ENCODE measurements around the gene PRKRIP1. TPM values are rescaled to one million over a fixed set of nuclear protein-coding genes. Genes with fewer than 3 reads are reported as not detected.

PRKRIP1 gene
- total and polyA plus RNA-seq, 2 experiments from 2014 or later: 25.5 to 29.1 TPM

GRCh38 chr7:102403563-102403962 is 7.4 kb downstream of the PRKRIP1 start (continued):
- no peak for TF ChIP-seq ZNF462 (CRISPR knock-in tag; IDR thresholded peaks at IDR 0.05)
- TF ChIP-seq JUNB (IDR thresholded peaks at IDR 0.05; ENCODE audit: unreplicated experiment): no peak
- no peak for TF ChIP-seq CTCF (conservative IDR thresholded peaks at IDR 0.05; ENCODE audit: low read depth in 2 of 2)
- TF ChIP-seq ZNF114 (CRISPR knock-in tag; IDR thresholded peaks at IDR 0.05): no peak
- no peak for TF ChIP-seq EZH2phosphoT487 (IDR thresholded peaks at IDR 0.05; ENCODE audit: unreplicated experiment)
- no peak for TF ChIP-seq ETS1 (IDR thresholded peaks at IDR 0.05)
- no peak for TF ChIP-seq STAT1 (IDR thresholded peaks at IDR 0.05; ENCODE audit: unreplicated experiment)
- TF ChIP-seq CREB1 (CRISPR knock-in tag; IDR thresholded peaks at IDR 0.05; ENCODE audit: low read depth): no peak
- no peak for TF ChIP-seq EZH2 (IDR thresholded peaks at IDR 0.05; ENCODE audit: low read depth, unreplicated experiment)
- no peak for TF ChIP-seq ZNF331 (CRISPR knock-in tag; IDR thresholded peaks at IDR 0.05; ENCODE audit: low read depth)
- TF ChIP-seq POLR2AphosphoS5 (IDR thresholded peaks at IDR 0.05; ENCODE audit: low read depth): no peak

Measured in GM23338 (cell line).